Caki2 (cell line): ENCODE measurements around the gene ANKS4B. TPM values are rescaled to one million over a fixed set of nuclear protein-coding genes. Genes with fewer than 3 reads are reported as not detected.

Experiments used
- DNase-seq: peaks from one replicate; pipeline ENCODE4 v3.0.0-alpha.2; 2015; ENCODE audit warnings: low read depth
- in situ Hi-C: cut with HindIII; loops from 2 replicates; pipeline ENCODE4 v1.10.0; 2016; ENCODE audit warnings: low sequenced_read_pairs, low pct_unique_long_range_greater_than_20kb, mixed read lengths
- total RNA-seq: library from RNA; depleted of rRNA; stranded (reverse); fragments of >200 nt; shearing (Covaris generic); gene quantifications from 2 replicates; pipeline ENCODE4 v1.2.3, GENCODE V29; 2014; ENCODE audit warnings: low replicate concordance

Gene ANKS4B
- total RNA-seq, 1 experiment from 2014 or later, result not detected

GRCh38 chr16:21208446-21209230, 24.9 kb upstream of the ANKS4B start:
- in situ Hi-C loops, result no loop called here
- DNase-seq, result no peak

DNA sequence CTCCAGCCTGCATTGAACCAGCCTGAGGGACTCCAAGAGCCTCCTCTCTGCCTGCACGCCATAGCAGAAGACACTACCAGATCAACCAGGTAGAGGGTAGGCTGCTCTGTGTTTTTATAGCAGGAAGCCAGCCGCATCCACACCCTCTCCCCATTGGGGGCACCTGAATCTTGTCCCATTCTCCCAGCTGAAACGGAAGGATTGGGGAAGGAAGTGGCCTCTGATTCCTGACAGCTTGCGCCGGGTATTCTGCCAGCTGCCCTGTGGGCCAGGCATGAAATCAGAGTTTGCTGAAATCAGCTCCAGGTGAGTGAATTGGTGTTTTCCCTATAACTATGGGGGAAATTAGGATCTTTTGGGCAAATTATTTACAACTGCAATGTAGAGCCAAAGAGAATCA, 22.0 kb upstream of the ANKS4B start, which contains the start of gene ZP2:
Gene ZP2 (minus strand): TSS at position 89 of the 400 bp plus-strand sequence. CDS start 27 bp downstream, at position 62.
- in situ Hi-C loops, result no loop called here
- DNase-seq, result no peak

- in situ Hi-C loops, result no loop called here
- DNase-seq, result no peak
These were observed 19.4 kb upstream of the ANKS4B start for GRCh38 chr16:21214086-21214485.

- no peak for DNase-seq
- in situ Hi-C loops, result no loop called here
These were observed 16.4 kb upstream of the ANKS4B start for GRCh38 chr16:21217121-21217520.

GRCh38 chr16:21218153-21218552, 15.3 kb upstream of the ANKS4B start:
- in situ Hi-C loops, result no loop called here

GRCh38 chr16:21219551-21219950, 13.9 kb upstream of the ANKS4B start:
- no peak for DNase-seq
- in situ Hi-C loops, result no loop called here

More at GRCh38 chr16:21218153-21218552, 15.3 kb upstream of the ANKS4B start:
- no peak for DNase-seq

DNA sequence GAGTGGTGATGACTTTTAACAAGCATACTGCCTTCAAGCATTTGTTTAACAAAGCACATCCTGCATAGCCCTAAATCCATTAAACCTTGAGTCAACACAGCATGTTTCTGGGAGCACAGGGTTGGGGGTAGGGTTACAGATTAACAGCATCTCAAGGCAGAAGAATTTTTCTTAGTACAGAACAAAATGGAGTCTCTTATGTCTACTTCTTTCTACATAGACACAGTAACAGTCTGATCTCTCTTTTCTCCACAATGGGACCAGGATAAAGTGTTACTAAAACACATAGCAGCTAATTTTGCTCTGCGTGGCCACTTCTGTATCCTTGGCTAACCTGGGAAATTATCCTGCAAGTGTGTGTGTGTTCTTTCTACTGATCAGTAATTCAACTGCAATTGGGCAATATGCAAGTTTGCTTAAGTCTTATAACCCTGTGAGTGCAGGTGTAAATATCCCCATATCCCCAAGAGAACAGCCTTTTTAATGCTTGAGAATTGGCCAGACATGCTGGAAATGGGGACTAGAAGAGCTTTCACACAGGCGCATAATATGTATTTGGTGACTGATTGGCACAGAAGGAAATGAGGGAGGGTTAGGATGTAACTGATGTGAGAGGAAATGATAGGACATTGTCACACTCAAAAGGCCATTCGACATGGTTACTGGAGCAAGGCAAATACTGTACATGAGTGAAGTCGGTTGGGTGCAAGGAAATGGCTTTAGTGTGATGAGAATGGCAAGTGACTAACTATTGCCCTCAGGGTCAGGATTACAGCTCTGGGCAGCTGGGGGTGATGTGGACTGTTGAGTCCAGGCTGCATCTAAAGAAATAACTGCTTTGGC, 10.8 kb upstream of the ANKS4B start:
- in situ Hi-C loops, result no loop called here
- peak; percentile 81 for DNase-seq

- DNase-seq, result no peak
- in situ Hi-C loops, result no loop called here
These were observed 9.7 kb upstream of the ANKS4B start for GRCh38 chr16:21223787-21224186.

- in situ Hi-C loops, result no loop called here
- DNase-seq, result no peak
These were observed 8.7 kb upstream of the ANKS4B start for GRCh38 chr16:21224800-21225199.

- in situ Hi-C loops, result no loop called here
- no peak for DNase-seq
These were observed 6.8 kb upstream of the ANKS4B start for GRCh38 chr16:21226749-21227148.

- in situ Hi-C loops, result no loop called here
- DNase-seq, result no peak
These were observed 5.6 kb upstream of the ANKS4B start for GRCh38 chr16:21227866-21228265.

DNA sequence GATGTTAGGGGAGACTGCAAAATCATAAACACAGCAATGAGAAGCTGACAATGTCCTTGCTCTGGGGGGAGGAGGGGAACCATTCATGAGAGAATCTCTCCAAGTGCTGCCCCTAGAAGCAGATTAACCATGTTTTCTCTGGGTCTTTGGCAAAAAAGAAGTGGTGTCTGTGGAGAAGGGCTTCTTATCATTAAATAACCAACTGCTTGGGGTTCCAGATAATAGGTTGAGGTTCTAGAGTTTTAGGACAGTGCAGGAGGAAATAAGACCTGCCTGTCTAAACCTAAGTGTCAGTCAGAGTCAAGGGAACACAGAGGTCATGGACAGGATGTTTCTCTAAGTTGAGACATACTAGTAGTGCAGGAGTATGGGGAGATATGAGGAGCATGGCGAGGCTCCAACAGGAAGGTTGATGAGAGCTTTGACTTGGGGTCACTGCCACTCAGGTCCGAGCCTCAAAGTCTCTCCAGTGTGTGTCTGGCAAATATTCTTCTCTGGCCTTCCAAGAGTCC, 5.1 kb upstream of the ANKS4B start:
- DNase-seq, result no peak
- in situ Hi-C loops, result no loop called here

GRCh38 chr16:21233045-21233520, 416 bp upstream of the ANKS4B start:
- in situ Hi-C loops, result no loop called here
- DNase-seq, result no peak

- in situ Hi-C loops, result no loop called here
- no peak for DNase-seq
These were observed 1.7 kb downstream of the ANKS4B start for GRCh38 chr16:21235199-21235585.

- no peak for DNase-seq
- in situ Hi-C loops, result no loop called here
These were observed 3.3 kb downstream of the ANKS4B start for GRCh38 chr16:21236831-21237230.

- DNase-seq, result no peak
- in situ Hi-C loops, result no loop called here
These were observed 6.1 kb downstream of the ANKS4B start for GRCh38 chr16:21239646-21240045.

DNA sequence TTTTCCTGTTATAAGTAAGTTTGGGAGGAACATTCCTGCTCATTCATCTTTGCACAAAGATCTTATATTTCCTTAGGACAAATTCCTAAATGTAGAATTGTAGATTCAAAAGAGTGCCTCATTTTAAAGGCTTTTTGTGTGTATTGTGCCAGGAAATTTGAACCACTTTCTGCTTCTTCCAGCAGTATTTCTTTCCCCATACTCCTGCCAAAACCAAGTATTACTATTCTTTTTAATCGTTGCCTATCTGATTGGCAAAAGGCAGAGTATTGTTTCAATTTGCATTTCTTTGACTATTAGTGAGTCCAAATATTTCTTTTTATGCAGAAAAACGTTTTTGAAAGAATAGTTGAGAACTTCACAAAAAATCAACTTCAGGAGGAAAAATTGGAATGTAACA, 9.3 kb downstream of the ANKS4B start:
- in situ Hi-C loops, result no loop called here
- no peak for DNase-seq

- no peak for DNase-seq
- in situ Hi-C loops, result no loop called here
These were observed 11.2 kb downstream of the ANKS4B start for GRCh38 chr16:21244518-21245215.
